Astrocyte (in vitro differentiated cells and primary cell): ENCODE results near the gene STK39.

Experiments used
- EZH2 ChIP-seq: IDR thresholded peaks from 2 replicates; pipeline ENCODE4 v1.6.1; 2012; ENCODE audit warnings: mild to moderate bottlenecking, low read length, inconsistent platforms; ENCODE audit not compliant: insufficient read depth
- TF ChIP-seq, protein P1 (sequence below): IDR thresholded peaks from 2 replicates; pipeline ENCODE4 v1.5.1; 2011; ENCODE audit warnings: low read depth, mild to moderate bottlenecking, inconsistent platforms, low read length, moderate library complexity; ENCODE audit not compliant: insufficient read depth

GRCh38 chr2:168222088-168222487 is 25.3 kb downstream of the STK39 start:
- TF ChIP-seq, protein P1, sequence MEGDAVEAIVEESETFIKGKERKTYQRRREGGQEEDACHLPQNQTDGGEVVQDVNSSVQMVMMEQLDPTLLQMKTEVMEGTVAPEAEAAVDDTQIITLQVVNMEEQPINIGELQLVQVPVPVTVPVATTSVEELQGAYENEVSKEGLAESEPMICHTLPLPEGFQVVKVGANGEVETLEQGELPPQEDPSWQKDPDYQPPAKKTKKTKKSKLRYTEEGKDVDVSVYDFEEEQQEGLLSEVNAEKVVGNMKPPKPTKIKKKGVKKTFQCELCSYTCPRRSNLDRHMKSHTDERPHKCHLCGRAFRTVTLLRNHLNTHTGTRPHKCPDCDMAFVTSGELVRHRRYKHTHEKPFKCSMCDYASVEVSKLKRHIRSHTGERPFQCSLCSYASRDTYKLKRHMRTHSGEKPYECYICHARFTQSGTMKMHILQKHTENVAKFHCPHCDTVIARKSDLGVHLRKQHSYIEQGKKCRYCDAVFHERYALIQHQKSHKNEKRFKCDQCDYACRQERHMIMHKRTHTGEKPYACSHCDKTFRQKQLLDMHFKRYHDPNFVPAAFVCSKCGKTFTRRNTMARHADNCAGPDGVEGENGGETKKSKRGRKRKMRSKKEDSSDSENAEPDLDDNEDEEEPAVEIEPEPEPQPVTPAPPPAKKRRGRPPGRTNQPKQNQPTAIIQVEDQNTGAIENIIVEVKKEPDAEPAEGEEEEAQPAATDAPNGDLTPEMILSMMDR = no peak
- no peak for TF ChIP-seq EZH2
